HG03045 (cell line): ENCODE results near the gene BACH2.
"Not testable (repeated sequence)": the region's sequence is repeated elsewhere in the genome, so short reads cannot be mapped to it uniquely, and the experiment has no call there.

ENCODE experiments used
- ATAC-seq: cut with Tn5 transposase; IDR thresholded peaks from one replicate; pipeline ENCODE4 v1.9.1; 2021; ENCODE audit warnings: mild to moderate bottlenecking, moderate library complexity; ENCODE audit not compliant: unreplicated experiment

Gene BACH2

DNA sequence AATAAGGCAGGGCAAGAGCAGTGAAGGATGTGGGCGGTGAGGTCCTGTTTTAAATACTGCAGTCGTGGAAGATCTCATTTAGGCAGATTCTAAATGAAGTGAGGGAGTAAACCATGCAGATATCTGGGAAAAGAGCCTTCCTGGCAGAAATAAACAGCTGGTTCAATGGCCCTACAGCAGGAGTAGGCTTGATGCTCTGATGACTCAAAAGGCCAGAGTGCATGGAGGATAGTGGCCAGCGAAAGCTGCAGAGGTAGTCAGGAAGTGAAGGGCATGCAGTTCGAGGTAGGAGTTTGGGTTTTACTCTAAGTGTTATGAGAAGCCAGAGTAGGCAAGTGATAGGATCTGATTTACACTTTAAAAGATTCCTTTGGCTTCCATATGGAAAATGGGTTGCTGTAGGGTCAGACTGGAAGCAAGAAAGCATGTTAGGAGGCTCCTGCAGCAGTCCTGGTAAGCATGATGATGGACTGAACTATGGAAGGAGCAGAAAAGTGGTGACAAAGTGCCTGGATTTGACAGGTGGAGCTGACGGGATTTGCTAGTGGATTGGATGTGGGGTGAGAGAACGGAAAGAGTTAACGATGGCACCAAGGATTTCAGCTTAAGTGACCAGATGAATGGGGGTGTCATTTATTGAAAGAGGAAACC lies 252.3 kb downstream of the BACH2 start:
- ATAC-seq = no peak

DNA sequence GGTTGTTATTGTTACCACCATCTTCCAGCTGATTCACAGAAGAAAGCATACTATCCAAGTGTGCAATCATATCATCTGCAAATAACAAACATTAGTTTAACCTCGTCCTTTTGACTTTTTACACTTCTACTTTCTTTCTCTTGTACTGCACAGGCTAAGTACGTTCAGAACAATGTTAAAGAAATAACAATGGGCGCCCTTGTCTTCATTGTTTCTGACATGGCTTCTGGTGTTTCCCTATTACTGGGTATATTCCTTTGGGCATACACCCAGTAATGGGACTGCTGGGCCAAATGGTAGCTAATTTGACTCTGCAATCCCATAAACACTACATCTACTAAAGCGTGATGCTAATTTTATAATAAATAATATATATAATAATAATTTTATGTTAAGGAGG lies 255.7 kb downstream of the BACH2 start:
- no peak for ATAC-seq

DNA sequence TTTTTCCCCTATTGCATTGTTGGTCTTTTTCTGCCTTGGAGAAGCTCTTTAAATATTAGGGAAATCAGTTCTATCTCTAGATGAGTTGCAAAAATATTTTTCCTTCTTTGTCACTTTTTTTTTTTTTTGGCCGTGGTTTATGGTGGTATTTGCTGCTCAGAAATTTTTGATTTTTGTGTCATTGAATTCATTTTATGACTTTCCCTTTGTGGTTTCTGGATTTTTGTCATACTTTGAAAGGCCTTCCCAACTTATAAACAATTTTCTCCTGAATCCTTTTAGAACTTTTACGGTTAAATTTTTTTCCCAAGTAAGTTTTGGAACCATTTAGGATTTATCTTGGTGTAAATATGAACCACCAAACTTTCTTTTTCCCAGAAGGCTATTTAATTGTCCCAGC lies 256.7 kb downstream of the BACH2 start:
- ATAC-seq = no peak

DNA sequence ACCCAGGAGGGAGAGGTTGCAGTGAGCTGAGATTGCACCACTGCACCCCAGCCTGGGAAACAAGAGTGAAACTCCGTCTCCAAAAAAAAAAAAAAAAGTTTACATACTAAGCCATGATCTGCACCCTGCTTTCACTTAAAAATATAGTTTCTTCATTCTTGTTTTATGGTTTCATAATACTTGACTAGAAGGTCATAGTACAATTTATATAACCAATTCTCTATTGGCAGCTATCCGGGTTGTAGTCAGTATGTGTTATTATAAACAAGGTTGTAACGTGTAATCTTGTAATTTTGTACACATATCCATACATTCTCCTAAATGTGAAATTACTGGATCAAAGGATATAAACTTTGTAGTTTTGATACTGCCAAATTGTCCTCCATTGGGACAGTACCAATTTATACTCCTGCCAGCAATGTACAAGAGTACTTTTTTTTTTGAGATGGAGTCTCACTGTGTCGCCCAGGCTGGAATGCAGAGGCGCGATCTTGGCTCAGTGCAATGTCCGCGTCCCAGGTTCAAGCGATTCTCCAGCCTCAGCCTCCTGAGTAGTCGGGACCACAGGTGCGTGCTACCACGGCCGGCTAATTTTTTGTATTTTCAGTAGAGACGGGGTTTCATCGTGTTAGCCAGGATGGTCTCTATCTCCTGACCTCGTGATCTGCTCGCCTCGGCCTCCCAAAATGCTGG lies 257.5 kb downstream of the BACH2 start:
- no peak for ATAC-seq

DNA sequence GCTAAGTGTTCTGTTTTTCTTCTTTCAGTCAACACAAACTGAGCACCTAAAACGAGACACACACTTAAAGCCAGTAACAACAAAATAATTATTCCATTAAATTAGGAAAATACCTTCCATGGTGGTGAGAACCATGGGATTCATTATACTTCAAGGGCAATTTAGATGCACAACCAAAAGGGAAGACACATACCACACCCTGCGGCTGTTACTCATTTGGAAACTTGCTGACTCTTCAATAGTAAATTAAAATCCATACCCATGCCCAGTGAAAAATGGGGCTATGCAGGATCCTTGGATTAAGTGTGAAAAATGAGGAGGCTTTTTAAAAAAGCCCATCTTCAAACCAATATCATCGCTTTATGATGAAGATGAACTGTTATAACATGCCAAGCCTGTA lies 259.7 kb downstream of the BACH2 start:
- no peak for ATAC-seq

DNA sequence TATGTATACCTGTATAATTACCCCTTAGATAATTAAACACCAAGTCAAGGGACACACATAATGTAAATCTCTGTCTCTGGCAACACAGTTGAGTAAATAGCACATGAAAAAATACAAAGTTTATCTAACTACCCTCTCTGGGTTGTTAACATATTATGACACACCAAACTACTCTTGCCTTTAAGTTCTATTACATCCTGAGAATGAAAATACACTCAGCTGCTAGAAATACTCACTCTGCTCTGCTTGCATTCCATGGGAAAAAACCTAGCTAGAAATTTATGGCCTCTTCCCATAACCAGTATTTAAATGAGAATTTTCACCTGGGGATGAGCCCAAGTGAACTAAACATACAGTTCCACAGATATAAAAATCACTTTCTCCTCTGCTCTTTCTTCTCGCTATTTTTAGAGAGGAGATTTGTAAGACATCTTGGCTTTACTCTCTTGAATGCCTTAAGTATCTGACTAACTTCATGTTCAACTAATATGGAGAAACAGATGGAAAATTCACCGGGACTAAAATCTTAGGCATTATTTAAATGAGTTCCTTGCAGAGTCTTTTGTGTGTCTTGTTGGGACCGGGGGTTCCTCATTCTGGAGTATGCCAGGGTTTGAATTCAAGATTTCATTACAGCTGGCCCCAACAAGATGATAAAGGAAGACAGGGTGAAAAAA lies 261.5 kb downstream of the BACH2 start:
- no peak for ATAC-seq

DNA sequence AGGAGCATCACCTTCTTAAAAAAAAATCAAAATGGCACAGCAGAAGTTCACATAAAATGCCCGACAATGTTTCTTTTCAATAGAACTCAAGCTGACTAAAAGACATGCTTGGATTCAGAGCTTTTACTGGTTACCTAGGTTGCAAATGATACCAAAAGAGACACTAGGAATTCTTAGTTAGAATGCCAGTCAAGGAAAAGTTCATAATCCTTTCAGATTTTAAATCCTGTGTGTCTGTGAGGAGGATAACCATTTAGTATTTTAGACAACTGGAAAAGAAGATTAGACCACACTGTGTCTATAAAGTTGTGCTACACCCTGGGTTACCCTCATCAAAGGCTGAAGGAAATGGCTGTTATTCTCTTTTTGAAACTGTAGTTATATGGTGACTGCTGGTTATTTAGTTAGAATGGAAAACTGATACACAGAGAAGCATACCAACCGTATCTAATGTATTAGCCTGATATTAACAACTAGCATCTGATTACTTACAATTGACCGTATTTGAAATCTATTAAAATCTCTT lies 262.8 kb downstream of the BACH2 start:
- no peak for ATAC-seq

DNA sequence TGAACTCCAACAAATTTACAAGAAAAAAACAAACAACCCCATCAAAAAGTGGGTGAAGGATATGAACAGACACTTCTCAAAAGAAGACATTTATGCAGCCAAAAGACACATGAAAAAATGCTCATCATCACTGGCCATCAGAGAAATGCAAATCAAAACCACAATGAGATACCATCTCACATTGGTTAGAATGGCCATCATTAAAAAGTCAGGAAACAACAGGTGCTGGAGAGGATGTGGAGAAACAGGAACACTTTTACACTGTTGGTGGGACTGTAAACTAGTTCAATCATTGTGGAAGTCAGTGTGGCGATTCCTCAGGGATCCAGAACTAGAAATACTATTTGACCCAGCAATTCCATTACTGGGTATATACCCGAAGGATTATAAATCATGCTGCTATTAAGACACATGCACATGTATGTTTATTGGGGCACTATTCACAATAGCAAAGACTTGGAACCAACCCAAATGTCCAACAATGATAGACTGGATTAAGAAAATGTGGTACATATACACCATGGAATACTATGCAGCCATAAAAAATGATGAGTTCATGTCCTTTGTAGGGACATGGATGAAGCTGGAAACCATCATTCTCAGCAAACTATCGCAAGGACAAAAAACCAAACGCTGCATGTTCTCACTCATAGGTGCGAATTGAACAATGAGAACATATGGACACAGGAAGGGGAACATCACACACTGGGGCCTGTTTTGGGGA lies 264.0 kb downstream of the BACH2 start:
- ATAC-seq = not testable (repeated sequence)

DNA sequence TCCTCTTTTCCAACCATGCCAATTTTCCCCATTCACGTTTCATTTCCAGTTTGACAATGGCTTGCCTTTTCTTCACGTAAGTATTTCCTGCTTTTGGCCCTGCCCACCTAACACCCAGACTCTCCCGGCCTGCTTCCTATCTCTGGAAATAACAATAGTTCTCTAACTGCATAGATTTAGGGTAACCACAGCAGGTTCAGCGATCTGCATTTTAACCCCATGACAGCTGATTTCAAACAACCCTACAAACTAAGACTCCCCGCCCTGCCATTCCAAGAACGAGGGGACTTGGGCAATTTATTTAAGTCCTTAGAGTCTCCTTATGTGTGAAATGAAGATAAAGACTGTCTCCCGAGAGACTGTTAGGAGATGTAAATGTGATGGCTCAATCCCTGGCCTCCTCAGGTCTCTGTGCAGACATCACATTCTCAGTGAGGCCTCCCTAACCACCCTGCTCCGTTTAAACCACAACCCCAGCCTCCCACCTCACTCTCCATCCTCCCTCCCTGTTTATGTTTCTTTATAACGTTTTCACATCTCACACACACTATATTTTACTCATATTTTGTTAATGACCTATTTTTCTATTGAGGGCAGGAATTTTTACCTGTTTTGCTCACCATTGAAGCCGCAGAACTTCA lies 267.5 kb downstream of the BACH2 start:
- no peak for ATAC-seq

DNA sequence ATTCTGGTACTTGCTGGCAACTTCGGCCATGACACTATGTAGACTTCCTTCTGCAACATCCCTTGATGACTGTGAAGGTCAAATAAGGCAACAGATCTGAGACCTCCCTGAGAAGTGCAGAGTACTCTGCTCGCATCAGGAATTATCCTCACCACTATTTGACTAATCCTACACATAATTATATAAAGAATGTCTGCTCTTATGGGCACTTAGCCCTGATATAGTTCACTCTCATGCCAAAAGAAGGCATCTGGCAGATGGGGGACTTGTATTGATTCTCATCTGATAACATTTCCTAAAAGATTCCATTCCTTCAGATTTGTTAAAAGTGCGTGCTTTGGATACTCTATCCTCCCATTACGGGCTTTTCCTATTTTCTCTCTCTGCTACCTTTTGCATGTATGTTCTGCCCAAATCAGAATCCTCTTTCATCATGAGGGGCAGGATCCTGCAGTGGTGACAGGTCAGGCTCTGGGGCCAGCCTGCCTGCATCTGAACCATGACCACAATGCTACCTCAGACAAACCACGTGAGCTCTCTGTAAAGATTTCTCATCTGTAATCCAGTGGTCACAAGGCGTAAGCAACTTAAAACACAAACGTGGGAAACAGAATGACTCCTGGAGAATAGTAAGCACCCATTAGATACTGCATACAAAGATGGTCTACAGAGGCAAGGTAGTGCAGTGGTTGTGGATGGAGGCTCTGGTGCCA lies 268.4 kb downstream of the BACH2 start:
- no peak for ATAC-seq

DNA sequence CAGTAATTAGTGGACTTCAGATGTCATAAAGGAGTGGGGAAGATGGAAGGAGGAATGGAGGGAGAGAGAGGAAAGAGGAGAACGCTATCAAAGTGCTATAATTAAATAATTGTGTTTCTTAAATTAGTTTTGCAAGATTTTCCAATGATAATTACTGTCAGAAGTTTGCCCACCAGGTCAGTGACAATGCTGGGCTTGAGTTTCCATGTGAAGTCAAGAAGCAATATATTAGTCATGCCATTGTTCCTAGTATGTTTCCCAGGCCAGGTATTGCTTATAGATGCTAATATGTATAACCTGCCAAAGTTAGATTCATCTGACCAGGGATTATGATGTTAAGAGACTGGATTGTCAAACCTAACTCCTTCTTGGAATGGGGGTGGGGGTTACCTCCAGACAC lies 270.4 kb downstream of the BACH2 start:
- no peak for ATAC-seq

DNA sequence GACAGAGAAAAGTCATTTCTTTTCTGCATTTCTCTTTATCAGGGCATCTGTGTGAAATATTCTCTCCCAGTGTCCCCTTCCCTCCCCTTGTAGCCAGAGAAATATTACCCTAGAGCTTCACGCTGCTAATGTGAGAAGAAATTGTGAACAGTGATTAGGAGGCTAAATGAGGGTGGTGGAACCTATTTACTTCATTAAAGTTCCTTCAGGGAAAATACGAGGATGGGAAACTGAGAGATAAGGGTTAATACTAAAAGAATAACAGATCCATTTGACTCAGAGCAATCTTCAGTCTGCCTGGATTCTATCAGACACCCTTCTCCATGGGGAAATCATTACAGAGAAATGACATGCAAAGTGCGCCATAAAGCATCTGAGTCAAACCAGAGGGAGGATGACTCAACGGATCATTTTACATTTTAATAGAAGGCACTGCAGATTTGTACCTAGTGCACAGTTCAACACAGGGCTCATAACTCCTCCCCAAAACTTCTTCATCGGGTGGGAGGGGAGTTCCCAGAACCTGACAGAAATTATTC lies 271.1 kb downstream of the BACH2 start:
- no peak for ATAC-seq

DNA sequence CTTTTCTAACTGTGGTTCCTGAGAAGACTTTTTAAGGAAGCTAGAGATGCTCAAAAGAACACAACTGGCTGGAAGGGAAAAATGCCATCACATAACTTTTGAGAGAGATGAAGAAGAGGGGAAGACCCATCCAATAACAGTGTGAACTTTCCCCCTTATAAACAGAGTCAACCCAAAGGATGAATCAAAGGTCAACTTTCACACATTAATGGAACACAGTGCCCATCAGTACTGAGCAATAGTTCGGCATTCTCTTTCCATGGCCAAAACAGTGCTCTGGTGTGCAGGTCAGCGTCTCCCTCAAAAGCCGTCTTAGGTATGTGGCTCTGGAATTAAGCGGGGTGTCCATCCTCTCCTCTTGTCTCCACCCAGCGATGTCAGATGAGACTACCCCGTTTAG lies 272.0 kb downstream of the BACH2 start:
- no peak for ATAC-seq

DNA sequence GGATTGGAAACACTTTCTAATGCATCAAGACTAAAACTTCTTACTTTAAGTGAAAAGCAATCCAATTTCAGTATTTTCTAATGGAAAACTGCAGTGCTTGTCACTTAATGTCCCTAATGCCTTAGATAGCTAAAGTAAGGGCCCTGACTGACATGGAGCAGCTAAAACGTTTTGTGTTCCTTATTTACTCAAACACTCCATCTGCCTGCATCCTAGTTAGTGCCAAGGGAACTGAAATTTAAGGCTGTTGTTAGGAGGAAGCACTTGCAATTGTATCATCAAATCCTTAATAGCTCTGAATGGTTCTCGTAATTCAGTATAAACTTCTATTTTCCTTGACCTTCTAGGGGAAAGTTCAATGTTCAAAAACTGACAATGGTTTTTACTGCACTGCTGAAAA lies 274.9 kb downstream of the BACH2 start:
- no peak for ATAC-seq

DNA sequence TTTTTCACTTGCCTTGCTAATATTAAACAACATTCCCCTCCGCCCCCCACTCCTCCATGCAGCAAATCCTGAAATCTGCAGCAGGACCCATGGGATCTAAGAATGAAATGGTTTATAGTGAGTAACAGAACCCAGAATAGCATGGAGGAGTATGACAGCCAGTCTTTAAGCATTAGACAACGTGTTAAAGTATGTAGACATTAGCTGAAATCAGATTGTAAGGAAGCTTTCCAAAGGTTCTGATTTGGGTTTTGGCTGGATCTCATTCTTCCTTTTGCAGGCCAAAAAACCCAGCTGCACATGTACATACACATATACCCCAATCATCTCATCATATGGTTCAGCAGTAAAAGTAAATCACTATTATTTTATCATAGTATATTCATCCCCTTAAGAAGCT lies 275.9 kb downstream of the BACH2 start:
- no peak for ATAC-seq

DNA sequence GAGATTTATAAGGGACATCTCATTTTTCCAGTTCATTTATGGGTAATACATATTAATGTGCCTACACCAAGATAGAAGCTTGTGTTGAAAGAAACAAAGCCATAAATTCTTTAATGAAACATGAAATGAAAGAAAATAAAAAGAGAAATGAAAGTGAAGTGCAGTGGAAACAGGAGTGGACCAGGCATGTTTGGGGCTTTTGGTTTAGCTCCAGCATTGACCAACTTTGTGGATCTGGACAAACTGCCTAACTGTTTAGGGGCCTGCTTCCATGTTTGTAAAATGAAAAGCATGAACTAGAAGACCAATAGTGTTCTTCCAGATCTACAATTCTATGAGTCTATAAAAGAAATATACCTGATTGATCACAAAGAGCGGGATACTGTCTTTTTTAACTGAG lies 277.4 kb downstream of the BACH2 start:
- no peak for ATAC-seq

DNA sequence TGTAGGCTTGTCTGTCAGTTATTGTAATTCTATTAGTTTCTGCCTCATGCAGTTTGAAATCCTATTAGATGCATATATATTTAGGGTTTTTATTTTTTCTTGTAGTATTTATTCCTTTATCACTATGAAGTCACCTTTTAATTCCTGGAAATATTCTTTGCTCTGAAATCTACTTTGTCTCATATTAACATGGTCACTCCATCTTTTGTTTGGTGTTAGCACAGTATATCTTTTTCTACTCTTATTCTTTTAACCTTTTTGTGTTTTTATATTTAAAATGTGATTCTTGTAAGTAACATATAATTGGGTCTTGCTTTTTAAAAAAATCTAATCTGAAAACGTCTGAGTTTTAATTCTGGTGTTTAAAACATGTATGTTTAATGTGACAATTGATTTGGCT lies 280.8 kb downstream of the BACH2 start:
- ATAC-seq = no peak

DNA sequence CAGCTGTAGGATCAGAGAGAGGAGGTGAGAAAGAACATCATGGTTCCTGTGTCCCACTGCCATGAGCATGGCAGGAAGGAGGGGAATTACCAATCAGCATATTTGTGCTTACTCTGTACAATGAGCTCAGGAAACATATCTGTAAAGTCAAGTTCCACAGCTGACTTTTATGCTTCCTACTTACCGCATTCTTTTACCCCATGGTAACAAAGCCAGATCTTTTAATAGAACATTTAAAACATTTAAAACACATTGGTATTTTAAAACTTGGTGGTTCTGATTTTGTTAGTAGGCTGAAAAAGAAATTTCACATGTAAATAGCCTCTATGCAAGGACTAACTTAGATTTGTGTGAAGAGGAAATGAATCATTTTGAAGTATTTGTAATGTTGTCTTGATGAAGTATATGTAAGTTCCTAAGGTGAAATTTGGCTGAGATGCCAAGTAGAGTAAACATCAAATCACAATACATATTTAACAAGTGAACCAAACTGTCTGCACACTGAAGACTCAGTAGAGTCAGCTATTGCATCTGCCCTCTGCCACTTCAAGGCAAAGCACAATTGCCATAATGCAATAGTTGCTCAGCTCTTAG lies 287.6 kb downstream of the BACH2 start:
- no peak for ATAC-seq

DNA sequence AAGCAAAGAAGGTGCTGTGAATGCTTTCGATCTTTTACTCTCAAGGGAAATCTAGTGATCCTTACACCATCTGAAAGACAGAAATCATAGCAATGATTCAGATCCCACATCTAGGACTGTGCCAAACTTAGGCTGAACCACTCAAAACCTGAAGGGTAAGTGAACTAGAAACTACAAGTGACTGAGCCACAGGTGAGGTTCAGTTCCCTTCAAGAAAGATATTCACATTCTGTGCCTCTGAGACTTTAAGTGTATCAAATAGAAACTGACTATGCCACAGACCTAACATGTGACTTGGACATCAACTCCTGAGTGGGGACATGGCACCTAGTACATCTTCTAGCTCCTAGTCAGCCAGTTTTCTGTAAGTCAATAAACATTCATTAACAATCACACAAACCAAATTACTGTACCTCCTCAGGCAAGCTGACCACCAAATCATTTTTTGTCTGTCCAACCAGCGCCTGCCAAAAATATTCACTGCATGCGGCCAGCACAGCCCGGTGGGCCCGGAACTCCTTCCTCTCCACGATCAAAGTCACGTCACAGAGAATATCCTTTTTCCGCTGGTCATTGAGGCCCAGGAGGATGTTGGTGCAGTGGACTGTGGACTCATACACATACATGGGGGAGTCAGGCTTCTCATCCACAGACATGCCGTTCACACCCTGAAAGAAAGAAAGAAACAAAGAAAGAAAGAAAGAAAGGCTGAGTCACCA lies 288.3 kb downstream of the BACH2 start:
- ATAC-seq = no peak
